HG03439 (cell line): ENCODE results near the gene FAM193A.
"Not testable (repeated sequence)": the region's sequence is repeated elsewhere in the genome, so short reads cannot be mapped to it uniquely, and the experiment has no call there.

ENCODE experiments used
- ATAC-seq: cut with Tn5 transposase; IDR thresholded peaks from one replicate; pipeline ENCODE4 v1.9.1; 2021; ENCODE audit warnings: mild to moderate bottlenecking, moderate library complexity; ENCODE audit not compliant: unreplicated experiment

Gene FAM193A

DNA sequence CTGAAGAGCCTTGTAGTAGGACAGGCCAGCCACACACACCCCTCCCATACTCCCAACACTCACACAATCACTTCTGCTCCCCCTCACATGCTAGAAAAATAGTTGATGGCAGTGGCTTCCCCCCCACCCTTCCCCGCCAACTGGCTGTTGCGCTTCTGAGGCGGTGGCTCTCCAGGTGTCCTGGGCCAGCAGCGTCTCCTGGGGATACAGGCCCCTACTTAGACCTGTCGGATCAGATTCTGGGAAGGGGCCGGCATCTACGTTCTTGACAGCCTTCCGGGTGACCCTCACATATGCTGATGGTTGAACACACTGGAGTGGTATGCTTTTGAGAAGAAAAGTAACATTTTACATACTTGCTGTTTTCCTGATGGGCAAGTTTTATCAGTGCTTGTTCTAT, 179.8 kb downstream of the FAM193A start:
- no peak for ATAC-seq

DNA sequence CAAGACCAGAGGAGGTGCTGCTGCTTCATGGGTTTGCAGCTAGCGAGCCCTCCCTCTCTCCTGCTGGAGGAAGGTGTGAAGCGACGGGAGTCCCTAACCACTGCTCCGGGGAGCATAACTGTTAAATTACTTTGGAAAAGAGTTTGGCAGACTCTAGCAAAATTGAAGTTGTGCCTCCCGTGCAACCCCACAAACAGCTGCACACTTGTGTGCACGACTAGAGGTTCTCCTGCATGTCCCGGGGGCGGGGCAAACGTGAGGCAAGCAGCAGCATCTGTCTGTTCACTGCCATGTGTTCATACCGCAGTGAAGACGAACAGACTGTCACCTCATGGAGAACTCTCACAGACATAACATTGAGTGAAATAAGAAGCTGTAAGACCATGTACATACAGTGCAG, 185.1 kb downstream of the FAM193A start:
- no peak for ATAC-seq

DNA sequence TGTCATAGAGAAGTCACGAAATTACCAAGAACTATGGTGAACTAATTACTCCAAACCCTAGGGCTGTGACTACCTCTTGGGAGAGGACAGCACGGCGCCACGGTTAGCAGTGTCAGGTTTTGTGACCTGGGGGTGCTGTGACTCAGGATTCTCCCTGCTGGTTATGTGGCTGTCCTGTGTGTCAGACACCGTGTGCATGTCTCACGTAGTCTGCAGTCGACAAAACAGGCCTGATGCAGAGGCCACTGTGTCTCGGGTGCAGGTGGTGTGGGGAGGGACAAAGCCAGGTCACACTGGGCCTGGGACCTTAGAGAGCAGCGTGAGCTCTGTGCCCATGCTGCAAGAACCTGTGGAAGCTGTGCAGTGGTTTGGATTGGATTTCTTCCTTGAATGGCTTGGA, 185.6 kb downstream of the FAM193A start:
- ATAC-seq, result no peak

DNA sequence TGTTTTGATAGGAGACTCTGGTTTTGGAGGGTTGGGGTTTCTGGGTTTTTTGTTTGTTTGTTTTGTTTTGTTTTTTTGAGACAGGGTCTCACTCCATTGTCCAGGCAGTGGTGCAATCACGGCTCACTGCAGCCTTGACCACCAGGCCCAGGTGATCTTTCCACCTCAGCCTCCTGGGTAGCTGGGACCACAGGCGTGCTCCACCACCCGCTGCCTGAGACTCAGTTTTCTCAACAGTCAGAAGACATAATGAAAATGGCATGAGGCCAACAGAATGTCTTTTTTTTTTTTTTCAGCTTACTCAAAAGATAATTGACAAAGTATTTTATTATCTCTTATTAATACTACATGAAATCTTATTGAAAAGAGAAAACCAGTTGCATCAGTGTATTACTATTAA, 187.3 kb downstream of the FAM193A start:
- ATAC-seq, result no peak

DNA sequence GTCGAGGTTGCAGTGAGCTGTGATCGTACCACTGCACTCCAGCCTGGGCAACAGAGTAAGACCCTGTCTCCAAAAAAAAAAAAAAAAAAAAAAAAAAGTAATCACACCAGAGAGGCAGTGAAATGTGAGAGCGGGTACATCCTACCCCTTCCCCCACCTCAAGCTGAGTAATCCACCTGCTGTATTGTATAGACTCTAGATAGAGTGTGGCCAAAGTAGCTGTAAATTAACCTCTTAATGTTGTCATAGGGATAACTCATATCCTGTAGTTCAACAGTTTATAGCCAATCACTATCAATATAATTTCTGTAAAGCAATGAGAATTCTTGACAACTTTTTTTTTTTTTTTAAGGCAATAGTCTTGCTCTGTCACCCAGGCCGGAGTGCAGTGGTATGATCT, 188.9 kb downstream of the FAM193A start:
- ATAC-seq, result no peak

DNA sequence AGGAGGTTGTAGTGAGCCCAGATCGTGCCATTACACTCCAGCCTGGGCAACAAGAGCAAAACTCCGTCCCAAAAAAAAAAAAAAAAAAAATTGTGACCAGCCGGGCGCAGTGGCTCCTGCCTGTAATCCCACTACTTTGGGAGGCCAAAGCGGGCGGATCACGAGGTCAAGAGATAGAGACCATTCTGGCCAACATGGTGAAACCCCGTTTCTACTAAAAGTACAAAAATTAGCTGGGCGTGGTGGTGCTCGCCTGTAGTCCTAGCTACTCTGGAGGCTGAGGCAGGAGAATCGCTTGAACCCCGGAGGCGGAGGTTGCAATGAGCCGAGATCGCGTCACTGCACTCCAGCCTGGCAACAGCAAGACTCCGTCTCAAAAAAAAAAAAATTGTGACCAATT, 190.4 kb downstream of the FAM193A start:
- not testable (repeated sequence) for ATAC-seq

DNA sequence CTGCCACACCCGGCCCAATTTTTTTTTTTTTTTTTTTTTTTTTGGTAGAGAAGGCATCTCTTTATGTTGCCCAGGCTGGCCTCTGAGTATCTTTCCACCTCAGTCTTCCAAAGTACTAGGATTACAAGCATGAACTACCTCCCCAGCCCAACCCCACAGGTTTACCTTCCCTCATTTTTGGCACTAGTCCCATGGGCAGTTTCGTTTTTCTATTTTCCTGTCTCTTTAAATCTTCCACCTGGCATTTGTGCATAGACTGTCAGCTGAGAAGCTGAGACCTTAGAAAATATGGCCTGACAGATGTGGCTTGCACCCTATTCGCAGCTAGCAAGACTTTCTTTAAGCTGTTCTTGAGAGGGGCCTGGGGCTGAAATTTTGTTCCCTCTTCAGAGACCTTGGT, 191.8 kb downstream of the FAM193A start:
- no peak for ATAC-seq

DNA sequence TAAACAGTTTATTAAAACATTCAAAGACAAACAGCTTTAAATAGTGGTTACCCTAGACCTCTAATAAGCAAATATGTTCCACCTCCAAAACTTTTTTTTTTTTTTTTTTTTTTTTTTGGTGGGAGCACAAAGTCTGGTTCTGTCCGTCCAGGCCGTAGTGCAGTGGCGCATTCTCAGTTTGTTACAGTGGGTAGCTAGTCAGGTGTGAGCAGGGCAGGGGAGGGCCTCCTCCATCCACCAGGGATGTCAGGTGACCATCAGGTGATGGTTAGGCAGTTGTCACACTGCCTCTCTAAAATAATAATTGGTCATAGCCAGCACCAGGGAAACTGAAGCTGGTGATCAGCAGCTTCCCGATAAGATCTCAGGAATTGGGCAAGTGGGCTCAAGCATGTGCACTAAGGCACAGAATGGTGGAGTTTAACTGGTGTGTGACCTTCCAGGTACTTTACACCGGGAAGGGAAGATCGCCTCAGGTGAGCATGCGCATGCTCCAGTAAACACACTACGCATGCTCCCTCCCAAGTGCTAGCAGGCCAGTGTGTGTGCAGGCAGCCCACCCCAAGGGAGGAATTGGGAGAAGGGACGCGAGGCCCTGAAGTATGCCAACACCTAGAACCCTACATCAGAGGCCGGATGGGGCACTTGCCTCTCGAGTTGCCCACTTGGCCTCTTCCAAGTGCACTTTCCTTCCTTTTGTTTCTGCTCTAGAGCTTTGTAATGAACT, 192.5 kb downstream of the FAM193A start:
- no peak for ATAC-seq

DNA sequence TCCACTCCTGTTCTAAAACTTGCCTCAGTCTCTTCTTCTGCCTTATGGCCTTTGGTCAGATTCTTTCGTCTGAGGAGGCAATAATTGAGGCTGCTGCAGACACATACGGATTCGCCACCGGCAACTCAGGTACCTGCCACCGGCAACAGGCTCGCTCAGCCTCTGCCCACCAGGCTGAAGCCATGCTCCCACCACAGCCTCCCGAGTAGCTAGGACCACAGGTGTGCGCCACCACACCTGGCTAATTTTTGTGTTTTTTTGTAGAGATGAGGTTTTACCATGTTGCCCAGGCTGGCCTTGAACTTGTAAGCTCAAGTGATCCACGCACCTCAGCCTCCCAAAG, 193.1 kb downstream of the FAM193A start:
- ATAC-seq, result no peak

DNA sequence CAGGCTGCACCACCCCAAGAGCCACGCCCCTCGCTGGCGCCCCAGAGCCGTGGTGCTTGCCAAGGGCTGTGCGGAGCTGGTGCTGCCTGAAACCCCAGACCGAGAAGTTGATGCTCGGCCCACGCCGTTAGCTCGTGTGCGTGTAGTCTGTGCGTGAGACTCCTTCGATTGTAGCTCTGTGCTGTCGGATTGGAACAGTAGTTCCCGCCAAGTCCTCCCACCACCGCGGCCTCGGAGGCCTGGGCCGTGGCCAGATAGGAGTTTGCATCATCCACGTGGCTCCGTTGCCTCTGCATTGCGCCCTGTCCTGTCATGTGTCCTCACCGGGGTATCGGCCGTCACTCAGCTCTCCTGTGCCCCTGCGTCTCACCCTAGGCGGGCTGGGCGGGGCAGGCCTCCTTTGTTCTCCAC, 195.5 kb downstream of the FAM193A start:
- ATAC-seq, result no peak

DNA sequence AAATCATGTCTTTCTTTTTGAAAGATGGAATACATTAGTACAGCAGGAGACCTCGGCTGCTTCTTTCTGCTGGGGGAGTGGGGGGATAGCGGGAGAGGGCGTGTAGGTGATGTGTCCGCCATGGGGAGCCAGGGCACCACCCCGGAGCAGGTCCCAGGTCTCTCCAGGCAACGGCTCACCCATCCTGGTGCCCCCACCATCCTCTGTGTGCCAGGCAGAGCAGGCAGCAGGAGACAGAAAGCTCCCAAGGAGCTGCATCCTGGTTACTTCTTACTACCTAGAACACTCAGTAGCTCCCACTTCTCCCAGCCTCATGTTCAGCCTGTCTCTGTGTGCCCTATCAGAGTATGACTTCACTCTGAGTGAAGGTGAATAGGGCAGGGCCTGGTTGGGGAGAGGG, 196.1 kb downstream of the FAM193A start:
- ATAC-seq, result no peak

DNA sequence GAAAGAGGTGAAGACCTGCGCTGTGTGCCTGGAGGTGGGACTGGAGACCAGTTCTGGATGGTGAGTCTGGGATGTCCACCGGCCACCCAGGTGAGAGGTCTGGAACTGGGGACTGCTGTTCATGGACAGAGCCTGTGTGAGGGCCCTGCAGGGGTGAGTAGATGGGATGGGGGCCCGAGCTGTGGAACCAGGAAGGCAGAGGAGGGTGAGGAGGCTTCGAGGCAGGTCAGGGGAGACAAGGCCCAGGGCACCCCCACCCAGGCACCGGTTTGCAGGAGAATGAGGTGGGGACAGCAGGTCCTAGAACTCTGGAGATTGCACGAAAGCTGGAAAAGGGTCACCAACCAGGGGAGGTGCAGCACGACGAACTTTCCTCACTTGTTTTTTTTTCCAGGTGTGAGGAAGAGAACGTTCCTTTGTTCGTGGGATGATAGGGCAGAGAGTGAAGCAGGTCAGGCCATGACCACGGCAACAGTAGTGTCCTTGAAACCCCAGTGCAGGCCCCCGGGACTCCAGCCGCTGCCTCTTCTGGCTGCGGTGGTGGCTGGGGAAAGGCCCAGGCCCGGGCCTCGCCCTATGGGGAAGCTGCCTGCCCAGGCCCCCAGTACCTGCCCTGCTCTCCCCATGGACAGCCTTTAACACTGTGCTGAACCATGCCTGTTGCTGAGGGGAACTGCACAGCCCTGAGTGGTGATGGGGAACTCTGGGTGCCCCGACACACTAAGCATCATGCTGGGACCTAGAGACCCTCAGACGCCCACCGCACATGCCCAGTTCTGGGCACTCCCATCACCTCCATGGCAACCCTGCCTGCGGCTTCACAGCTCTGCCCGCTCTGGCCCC, 196.8 kb downstream of the FAM193A start:
- ATAC-seq, result no peak

DNA sequence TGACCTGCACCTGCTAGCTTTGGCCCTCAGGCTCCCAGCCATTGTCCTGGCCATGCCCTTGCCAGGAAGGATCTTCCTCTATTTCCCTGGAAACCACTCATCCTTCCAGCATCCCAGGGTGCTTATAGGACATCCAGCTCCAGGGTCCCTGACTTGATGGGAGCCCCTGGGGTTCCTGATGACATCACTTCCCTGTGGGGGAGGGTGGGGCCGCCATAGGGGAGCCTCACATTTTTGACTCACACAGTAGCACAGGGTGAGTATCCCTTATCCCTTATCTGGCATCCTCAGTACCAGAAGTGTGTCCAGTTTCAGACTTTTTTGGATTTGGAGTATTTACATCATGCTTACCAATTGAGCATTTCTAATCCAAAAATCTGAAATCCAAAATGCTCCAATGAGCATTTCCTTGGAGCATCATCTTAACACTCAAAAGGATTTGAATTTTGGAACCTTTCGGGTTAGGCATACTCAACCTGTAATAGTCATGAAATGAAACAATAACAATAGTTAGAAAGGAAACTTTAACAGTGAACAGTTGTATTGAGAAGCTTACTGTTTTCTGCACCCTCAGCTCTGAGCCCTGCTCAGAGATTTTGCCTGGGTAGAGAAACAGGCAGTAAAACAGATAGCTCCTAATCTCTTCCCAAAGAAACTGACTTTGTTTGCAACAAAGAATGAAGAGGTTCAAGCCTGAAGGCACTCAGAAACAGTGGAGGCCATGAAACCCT, 197.6 kb downstream of the FAM193A start:
- no peak for ATAC-seq

DNA sequence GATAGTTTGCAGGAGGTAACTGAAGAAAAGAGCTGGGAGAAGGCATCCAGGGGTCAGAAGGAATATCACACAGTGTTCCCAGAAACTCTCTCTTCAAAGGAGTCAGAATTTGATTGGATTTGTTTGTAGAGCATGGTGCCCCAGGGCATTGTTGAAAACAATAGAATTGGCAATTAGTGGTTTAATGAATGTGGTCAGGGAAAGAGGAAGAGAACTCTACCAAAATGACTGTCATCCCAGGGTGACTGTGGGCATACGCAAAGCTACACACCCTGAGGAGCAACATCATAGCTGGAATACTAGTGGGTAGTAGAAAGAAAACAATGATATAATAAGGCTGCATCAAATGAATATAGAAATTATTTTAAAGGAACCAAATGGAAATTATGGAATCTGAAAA, 198.2 kb downstream of the FAM193A start:
- ATAC-seq, result no peak

DNA sequence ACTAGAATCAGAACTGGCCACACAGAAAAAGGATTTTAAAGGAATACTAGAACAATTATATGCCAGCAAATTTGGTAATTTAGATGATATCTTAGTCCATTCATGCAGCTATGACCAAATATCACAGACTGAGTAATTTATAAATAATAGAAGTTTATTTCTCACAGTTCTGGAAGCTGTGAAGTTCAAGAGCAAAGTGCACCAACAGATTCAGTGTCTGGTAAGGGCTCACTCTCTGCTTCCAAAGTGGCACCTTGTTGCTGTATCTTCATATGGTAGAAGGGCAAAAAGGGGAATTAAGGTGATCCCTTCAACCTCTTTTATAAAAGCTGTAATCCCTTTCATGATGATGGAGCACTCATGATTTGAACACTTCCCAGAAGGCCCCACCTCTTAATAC, 199.4 kb downstream of the FAM193A start:
- no peak for ATAC-seq

DNA sequence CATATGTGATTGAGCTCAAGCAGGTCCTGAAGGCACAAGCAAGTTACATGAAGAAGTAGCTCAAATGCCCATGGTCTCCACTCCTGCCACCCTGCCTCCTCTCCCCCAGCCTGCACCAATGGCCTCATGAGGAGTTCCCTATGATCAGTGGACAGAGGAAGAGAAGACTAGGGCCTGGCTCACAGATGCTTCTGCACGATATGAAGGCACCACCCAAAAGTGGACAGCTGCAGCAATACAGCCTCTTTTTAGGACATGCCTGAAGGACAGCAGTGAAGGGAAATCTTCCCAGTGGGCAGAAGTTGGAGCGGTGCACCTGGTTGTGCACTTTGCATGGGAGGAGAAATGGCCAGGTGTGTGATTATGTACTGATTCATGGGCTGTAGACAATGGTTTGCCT, 201.8 kb downstream of the FAM193A start:
- ATAC-seq, result not testable (repeated sequence)

DNA sequence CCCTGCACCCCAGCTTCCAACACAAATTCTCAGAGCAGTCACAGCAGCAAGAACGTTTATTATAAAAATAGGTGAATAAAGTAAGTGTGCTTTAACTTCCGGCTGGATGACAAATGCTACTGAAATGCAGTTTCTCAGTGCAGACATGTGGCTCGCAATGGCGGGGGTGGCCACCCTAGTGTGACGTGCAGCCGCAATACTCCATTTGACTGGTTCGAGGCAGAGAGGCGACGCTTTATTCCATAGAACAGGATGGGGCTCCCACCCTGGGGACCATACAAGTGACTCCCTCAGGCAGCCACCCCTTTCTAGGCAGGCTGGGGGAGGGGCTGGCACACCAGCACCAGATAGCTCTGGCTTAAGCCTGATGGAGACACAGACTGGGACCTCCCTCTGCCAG, 205.2 kb downstream of the FAM193A start:
- ATAC-seq, result no peak

DNA sequence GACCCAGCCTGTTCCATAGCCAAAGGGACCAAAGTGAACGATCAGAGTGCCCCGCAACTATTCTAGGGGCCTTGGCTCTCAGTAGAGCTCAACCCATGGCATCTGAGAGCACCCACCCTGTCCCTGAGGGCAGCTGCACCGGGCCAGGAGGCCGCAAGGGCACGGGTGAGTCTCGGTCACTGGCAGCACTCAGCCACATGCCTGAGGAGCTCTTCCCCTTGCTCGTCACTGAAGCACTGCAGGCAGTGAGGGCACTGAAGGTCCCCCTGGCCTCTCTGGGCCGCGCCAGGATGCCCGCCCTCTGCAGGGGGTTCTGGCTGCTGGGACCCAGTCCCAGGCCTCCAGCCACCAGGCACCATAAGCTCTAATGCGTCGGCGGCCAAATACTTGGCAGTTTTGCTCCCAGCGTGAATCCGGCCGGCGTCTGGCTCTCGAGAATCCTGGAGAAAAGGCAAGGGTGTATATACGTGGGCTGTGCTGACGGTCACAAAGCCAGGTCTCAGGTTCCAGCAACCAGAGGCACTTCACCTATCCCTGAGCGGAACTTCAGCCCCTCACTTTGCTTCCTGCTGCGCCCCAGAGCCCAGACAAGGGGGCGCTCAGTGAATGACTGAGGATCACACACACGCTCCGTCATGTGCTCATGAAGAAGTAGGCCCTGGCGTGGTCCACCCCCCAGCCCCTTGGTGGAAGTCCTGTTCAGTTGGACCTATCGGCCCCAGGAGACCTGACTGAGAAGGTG, 205.8 kb downstream of the FAM193A start:
- no peak for ATAC-seq

DNA sequence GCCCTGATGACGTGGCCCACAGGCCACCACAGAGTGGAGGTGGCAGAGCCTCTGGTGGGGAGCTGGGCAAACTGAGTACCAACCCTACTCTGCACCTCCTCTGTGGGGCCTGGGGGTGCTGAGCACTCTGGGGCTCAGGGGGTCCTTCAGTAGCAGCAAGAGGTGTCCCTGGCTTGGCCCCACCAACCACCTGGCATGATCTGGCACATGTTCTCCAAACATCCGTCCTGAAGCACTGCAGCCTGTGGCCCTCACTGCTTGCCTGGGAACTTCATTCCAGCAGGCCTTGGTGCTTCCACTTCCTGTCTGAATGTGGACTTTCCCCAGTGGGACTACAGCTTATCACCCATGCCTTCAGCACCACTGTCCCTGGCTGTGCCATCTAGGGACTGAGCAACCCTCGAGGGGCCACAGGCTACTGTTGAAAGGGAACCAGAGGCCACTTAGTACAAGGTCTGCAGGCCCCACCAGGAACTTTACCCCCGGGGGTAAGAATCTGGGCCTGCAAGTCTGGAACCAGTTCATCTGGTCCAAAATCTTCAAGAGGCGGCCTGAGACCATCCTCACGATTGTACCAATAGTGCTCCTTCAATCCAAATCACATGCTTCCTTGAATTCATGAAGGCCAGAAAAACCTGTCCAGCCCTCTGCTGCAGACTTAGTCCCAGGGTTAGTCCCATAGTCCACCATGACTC, 206.5 kb downstream of the FAM193A start:
- ATAC-seq, result no peak
